Effector CD4-positive, alpha-beta T cell (primary cell): ENCODE data around the gene INF2.

Experiments
- DNase-seq: peaks from one replicate; pipeline ENCODE4 v3.0.0-alpha.2; 2020

INF2 gene

DNA sequence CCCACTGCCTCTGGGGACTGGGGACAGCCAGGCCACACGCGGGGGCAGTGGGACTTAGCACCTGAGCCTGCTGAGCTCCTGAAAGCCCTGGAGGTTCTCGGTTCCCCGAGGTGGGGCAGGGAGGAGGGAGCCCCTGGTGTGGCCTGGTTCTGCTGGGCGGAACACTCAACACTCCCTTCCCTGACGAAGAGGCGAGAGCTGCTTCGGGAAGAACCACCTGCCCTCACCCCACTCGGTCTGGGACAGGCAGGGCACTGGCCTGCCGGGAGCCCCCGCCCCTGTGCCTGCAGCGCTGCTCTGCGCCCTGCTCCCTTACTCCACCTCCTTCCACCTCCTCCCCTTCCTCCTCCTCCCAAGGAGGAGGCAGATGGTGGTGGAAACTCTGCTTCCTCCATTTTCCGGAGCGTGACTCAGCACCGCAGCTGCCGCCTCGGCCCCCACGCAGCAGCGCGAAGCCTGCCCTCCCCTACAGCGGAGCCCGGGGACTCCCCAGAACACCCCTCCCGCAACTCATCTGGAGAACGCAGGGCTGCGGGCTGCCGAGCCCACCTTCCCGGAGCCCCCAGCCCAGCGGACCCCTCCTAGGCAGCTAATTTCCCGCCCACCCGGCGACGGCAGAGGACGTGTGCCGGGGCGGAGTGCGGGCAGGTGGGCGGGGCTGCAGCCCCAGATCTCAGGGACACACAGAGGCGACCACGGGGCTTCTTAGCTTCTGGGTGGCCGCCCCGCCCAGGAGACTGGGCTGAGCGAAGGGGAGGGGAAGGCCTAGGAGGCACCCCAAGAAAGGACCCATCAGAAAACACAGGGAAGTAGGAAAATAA is 11.7 kb upstream of the INF2 start:
- DNase-seq, result peak; percentile 52

DNA sequence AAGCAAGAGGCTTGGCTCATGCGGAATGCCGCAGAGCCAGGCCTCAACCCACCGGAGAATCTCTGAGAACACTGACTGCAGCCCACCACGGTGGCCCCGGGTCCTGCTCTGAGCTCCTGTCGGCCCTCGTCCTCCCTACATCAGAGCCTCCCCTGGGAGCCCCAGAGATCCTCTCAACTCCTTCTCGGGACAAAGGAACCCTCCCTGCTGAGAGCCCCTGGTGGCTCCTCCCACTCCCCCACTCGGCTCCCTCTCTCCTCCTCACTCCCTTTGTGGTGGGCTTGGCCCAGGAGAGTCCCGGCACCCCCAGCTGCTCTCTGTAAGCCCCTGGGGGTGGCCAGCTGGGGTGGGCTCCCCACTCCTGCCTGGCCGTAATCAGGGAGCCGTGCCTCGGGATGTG is 11.1 kb upstream of the INF2 start:
- no peak for DNase-seq

DNA sequence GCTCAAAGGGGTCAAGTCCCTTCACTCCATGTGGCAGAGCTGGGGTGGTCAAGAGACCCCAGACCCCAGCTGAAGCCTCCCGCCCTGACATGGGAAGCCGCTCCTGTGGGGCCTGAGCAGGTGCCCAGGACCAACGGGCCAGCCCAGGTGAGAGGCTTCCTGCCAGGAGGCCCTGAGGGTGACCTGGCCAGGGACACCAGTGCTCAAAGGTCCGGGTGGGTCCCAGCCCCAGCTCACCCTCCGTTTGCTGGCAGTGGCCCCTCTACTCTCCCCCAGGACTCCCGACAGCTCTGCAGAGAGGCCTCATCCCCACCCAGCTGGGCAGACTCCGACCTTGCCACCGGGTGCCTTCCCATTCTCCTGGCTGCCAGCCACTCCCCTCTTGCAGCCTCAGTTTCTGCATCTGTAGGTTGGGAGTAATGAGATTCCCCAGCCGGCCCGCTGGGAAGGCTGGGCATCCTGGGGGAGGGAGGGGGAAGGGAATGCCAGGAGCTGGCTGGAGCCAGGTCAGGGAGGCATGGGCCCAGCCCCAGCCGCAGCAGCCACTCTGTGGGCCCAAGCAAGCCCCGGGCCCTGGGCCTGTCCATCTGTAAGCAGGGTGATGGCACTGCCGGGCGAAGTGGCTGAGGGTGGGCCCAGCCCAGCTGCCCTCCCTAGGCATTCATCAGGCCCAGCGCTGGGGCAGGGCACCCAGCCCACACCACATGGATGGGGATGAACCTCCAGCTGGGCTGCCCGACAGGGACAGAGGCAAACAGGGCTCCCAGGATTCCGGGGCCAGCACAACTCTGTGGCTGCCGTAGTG is 10.3 kb upstream of the INF2 start:
- no peak for DNase-seq

DNA sequence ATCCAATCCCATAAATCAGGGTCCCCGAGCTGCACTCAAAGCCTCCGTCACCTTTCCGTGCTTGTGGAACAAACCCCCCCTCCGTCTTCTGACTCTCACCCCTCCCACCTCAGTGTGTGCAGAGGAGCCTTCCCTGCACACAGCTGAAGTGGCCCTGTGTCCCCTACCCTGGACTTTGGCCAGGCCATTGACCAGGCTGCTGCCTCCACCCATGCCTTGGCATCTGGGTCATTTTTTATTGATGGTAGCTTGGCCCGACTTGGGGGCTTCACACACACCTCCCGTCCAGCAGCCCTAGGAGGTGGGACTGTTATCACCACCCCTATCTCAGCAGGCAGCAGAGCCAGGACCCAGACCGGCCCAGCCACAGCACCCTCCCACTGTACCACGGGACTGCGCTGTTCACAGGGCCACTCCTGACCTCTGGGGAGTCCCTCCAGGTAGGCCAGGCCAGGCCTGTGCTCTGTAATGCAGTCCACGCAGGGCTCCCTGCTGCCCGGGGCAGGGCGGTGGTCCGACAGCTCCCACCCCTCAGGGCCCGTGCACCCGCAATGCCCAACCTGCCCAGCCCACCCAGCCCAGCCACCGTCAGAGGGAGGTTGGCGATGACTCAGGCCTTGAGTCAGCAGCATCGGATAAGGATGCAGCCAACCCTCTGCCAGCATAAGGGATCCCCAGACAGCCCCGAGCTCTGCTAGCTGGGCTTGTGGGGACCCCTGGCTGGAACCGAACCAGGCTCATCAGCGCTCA is 9.2 kb upstream of the INF2 start:
- no peak for DNase-seq

DNA sequence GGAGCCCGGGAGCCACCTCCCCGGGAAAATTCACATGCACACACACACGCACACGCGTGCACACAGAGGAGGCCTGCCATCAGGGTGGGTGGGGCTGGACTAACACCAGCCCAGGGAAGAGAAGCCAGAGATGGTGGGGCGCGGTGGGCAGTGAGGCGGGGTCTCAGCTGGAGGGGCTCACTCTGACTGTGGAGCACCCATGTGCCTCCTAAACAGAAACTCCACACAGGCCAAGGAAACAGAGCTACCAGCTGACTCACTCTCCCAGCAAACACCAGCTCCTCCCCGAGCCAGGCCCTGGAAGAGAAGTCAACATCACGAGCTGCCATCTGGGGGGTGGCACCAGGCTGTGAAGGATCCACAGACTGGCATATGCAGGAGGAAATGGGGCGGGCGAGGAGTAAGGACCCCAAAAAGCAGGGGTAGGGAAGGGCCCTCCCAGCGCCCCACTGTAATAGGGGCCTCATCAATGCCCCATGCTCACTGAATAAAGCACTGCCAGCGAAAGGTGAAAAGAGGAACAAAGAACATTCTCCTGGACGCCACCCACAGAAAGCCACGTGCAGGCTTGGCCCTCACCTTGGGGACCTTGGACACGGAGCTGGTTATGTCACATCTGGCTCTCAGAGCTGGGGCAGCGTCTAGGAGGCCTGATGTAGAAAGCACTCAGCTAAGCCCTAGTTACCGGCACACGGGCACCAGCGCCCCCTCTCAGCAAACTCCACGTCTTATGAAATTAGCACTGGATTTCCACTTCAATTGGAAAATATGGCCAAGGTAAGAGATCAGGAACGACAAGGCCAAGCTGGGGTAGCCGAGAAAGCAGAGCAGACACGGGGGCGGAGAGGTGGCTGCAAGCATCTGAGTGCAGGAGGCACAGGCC is 8.4 kb upstream of the INF2 start:
- DNase-seq, result no peak

DNA sequence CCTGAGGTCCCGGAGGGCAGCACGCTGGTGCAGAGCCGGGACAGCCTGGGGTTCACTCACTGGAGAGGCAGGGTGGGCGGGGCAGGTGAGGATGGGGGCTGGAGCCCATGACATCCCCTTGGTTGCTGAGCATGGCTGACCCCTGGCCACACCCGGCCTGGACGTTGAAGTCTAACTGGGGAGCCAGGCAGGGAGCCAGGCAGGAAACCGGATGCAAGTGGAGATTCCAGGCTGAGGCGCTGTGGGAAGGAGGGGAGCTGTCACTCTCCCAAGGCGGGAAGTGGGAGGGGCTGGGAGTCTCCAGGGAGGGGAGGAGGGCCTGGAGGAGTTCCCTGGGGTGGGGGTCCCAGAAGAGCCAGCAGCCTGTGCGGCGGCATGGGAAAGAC is 7.7 kb upstream of the INF2 start:
- no peak for DNase-seq

DNA sequence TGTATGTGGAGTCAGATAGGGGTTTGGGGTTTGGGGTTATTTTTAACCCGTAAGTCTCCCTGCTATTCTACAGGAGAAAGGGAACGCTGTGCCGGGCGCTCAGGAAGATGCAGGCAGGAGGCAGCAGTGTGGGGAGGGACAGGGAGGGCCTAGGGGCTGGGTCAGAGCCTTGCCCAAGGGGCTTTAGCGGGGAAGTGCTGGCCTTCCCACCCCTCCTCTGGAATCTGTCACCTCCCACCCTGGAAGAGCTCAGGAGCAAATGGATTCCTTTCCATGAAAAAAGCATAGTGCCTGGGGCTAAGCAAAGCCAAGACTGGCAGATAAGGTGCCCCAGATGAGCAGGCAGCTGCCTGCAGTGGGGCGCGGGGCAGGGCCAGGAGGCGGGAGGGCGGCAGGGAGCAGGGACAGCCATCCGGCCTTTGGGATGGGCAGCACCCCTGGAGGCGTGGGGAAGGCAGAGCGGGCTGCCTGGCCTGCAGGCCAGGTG is 7.3 kb upstream of the INF2 start:
- DNase-seq, result no peak

DNA sequence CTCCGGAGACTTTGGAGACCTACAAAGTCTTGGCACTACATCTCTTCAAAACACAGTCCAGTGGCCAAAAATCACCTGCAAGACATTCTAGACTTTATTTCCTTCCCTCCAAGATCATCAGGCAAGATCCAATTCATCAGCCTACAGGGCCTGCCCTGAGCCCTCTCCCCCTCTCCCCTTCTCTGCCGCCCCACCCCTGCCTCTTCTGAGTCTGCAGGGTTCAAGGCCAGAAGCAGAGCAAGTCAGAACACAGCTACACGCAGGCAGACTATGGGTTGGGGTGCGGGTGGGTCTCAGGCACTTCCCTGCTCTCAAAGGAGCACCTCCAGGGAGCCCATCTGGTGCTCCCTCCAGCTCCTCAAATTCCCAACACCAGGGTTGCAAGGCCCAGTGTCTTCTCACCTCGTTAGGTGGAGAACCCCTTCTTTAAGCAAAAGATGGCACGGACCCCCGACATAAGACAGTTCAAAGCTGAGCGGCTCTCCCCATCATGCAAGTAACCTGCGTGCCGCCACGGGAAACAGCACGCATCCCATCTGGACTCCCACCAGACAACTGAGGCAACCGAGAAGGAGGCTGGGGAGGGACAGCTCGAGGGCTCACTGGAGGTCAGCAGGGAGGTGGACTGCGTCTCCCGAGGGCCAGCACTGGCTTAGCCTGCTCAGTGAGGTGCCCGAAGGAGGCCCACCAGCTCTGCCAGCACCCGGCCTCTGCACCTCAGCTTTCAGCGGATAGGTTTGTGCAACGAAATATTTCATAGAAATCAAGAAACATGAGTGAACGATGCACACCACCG is 5.6 kb upstream of the INF2 start:
- no peak for DNase-seq

DNA sequence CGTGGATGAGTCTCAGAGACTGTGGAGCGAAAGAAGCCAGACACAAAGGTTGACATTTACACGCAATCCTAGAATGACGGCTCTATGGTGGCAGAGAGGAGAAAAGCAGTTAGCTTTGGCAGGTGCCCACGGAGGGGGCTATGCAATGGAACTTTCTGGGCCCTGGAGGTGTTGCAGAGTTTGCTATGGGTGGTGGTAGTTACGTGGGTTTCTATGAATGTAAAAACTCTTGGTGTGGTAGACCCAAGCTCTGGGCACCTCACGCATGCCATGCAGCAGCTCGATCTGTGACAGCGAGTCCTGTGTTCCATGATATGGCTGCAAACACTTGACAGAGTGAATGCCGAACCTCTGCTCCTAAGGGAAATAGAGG is 5.0 kb upstream of the INF2 start:
- DNase-seq, result no peak

DNA sequence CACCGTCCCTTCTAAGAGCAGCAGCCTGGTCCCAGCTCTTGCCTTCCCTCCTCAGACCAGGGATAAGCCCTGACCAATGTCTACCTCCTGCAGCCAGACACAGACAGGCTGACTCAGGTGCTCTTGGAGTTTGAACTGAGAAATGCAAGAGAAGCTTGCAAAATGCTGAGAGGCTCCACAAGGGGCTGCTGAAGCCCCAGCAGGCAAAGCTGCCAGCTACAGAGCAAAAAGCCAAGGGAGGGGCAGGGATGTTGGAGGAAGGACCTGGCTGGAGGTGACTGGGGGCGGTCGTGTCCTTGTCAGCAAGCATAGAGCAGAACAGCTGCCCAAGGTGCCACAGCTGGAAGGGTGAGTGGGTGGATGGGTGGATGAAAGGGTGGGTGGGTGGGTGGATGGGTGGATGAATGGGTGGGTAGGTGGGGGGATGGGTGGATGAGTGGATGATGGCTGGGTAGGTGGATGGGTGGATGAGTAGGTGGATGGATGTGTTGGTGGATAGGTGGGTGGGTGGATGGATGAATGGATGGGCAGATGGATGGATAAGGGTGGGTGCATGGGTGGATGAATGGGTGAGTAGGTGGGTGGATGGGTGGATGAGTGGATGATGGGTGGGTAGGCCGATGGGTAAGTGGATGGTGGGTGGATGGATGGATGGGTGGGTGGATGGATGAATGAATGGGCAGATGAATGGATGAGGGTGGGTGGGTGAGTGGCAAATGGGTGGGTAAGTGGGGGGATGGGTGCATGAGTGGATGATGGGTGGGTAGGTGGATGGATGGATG is 4.0 kb upstream of the INF2 start:
- no peak for DNase-seq

DNA sequence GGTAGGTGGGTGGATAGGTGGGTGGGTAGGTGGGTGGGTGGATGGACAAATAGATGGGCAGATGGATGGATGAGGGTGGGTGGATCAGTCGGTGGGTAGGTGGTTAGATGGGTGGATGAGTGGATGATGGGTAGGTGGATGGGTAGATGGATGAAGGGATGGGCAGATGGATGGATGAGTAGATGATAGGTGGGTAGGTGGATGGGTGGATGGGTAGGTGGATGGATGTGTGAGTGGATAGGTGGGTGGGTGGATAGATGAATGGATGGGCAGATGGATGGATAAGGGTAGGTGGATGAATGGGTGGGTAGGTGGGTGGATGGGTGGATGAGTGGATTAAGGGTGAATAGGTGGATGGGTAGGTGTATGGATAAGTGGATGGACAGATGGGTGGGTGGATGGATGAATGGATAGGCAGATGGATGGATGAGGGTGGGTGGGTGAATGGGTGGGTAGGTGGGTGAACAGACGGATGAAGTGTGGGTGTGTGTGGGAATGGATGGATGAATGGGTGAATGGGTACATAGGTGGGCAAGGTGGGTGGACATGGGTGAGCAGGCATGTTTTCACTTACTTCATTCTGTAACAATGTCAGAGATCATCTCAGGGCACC is 3.3 kb upstream of the INF2 start:
- DNase-seq, result no peak

DNA sequence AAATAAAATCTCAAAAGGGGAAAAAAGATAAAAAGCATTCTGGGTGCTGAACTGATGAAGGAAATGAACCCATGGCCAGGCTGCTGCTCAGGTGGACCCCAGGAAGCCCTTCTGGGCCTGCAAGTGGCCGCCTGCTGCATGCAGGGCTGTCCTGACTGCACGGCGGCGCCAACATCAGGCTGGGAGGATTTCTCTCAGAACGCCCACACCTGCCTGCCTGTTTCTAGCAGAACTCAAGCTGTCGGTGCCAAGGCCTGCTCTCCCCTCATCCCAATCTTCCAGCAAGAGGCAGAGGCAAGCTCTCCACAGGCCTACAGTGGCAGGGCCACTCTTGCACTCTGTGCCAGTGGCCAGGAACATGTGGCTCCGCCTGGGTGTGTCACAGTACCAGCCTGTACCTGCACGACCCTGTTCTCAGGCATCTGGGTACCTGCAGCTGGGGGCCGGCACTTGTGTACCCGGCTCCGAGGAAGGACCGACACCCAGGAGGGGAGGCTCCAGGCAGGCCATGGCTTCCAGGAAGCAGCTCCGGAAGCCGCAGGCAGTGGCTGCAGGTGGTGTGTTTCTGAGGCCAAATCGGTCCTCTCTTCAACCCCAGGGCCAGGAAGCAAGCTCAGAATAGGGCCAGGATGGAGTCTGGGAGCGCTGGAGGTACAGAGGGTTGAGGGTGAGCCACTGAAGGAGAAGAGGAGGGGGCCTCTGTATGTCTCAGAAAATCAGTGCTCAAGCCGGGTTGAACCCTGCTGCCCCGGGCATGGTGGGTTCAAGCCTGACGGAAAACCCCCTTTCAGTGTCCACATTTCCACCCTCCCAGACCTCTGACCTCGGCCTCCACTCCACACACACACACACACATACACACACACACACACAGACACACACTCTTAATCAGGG is 2.5 kb upstream of the INF2 start:
- no peak for DNase-seq

DNA sequence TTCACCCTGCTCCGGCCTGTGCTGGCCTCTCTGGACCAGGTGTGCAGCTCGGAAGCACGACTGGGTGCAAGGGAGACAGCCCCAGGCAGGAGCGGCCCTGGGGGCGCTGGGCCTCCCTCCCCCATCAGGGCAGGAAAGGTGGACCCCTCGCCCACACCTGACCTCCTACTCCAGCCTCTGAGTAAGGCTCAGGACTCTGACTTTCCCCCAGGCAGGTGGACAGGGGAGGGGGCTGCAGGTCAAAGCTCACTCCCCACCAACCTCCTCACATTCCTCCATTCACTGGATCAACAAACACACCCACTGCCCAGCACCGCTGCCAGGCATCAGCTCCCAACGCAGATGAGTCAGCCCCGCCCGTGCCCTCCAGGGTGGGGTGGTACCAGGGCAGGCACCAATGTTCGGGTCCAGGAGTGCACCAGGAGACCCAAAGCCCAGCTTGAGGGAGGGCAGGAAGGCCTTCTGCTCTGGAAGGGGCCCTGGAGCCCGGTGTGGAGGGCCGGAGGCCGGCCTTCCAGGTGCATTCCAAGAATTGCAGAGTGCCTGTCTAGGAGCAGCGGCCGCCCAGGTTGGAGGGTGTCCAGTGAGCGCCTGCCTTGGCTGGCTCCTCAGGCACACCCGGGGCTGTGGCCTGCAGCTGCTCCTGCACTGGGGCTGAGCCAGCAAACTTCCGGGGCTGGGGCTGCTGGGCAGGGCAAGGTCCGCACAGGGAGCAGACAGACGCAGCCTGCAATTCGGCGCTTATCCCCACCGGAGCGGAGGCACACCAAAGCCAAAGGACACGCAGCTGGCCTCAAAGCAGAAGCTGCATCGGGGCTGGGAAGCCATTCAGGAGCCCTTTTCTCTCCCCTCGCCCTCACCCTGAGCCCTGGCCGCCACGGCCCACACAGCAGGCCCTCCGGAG is 1.6 kb upstream of the INF2 start:
- no peak for DNase-seq

DNA sequence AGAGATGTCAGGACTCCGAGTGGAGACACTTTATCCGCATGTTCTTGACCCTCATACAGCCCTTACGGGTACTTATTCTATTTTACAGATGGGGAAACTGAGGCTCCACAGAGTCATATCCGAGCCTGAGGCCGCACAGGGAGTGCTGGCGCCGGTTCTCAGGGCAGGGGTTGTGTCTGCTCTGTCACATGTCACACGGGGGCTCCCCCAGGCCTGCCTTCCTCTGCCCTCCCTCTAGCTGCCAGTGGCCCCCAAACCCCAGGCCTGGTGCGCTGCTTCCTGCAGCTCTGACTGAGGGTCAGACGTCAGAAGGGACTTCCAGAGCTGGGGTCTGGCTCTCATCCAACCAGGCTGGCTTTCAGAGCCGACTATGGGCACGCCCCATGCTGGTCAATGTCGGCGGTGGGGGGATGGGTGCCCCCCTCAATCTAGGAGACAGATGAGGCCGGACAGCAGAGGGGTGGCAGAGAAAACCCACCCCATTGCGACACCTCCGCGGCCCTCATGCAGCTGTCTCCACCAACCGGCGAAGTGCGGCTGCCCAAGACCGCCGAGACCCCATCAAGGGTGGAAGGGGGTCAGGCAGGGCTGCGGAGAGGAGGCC is 811 bp upstream of the INF2 start:
- DNase-seq, result no peak

DNA sequence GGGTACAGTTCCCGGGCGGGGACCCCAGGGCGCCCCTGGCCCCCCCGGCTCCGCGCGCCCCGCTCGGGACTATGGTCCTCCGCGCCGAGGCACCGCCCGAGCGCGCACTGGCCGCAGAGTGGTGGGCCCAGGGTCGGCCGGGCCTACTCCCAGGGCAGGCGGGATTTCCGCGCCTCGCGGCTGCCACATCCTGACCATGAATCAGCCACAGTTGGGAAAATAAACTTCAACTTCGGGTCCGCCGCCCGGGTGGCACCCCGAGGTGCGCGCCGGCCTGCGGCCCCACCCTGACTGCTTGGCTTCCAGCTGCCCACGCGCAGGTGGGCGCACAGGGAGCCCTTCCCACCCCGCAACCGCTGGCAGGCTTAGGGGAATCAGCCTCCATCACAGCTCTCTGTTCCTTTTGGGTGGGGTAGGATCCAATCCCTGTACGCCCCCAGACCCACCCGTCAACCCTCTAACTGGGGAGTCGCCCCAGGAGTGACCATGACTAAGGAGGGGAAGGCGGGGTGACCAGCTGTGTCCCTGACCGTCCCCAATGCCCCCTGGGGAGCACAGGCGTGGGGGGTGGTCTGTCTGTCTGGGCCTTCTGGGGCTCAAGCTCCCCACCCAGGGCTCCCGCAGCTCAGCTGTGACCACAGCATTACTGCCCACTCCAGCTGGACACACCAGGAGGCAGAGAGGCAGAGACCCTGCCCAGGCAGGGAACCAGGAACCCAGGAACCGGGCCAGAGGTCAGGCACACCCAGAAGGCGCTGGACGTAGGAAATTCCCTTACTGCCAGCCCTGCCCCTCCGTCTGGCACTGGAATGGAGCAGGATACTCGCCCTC is 678 bp downstream of the INF2 start:
- no peak for DNase-seq

DNA sequence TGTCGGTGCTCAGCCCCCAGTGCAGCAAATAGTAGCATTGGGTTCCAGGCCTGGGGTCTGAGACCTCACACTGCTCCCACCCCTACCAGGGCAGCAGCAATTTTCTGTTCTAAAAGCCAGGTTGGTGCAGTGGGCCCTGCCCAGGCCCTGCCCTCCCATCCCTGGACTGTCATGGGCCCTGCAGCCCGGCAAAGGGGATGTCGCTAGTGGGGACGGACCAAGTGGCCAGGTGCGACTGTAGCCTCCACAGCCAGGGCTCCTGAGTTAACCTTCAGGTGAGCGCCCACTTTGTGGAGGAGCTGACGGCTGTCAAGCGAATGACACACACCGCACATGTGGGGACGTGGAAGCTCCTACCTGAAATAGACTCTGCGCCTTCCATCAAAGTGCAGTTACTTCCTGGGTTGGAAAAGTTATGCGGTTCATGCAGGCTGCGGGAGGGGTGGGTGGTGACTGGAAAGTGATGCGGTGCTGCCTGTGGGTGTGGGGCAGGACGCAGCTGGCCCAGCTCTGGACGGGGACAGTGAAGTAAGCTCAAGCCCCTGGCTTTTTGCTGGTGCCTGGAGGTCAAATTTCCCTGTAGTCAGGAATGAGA is 1.5 kb downstream of the INF2 start:
- no peak for DNase-seq
